RCC 7860 (cell line): Measurements from ENCODE around the gene TMEM252.

Source experiments
- DNase-seq: peaks from one replicate; pipeline ENCODE4 v3.0.0-alpha.2; 2015; ENCODE audit warnings: low spot score
- FAIRE-seq: peaks from 2 replicates; lab custom pipeline; 2012; peaks lifted over from hg19 to GRCh38; lab: Jason Lieb, UNC

TMEM252 gene

GRCh38 chr9:68540712-68541535 lies at the start of gene TMEM252:
Gene TMEM252 (minus strand): TSS chr9:68540883. CDS start chr9:68540814, 69 bp downstream.
- FAIRE-seq (no peak), DNase-seq (no peak)

GRCh38 chr9:68585034-68585761 lies 44.5 kb upstream of the TMEM252 start:
- DNase-seq (no peak), FAIRE-seq (no peak)

GRCh38 chr9:68584189-68585033 lies 43.7 kb upstream of the TMEM252 start:
- FAIRE-seq: peak; percentile 73
- peak; percentile 61 for DNase-seq

GRCh38 chr9:68581696-68582095 lies 41.0 kb upstream of the TMEM252 start:
- no peak for FAIRE-seq
- no peak for DNase-seq

- no peak for DNase-seq
- FAIRE-seq: no peak
These were observed 37.3 kb upstream of the TMEM252 start for GRCh38 chr9:68577774-68578591.

- FAIRE-seq: no peak
- DNase-seq: no peak
These were observed 35.1 kb upstream of the TMEM252 start for GRCh38 chr9:68575817-68576216.

- DNase-seq: no peak
- FAIRE-seq: no peak
These were observed 33.5 kb upstream of the TMEM252 start for GRCh38 chr9:68574150-68574549.

GRCh38 chr9:68567565-68567964 lies 26.9 kb upstream of the TMEM252 start:
- DNase-seq (no peak), FAIRE-seq (no peak)

- DNase-seq (no peak), FAIRE-seq (no peak)
These were observed 21.8 kb upstream of the TMEM252 start for GRCh38 chr9:68562461-68562860.

GRCh38 chr9:68560071-68560844 lies 19.6 kb upstream of the TMEM252 start:
- no peak for FAIRE-seq
- no peak for DNase-seq

- FAIRE-seq (no peak), DNase-seq (no peak)
These were observed 17.9 kb upstream of the TMEM252 start for GRCh38 chr9:68558545-68558944.

GRCh38 chr9:68555437-68556150 lies 14.9 kb upstream of the TMEM252 start:
- no peak for DNase-seq
- FAIRE-seq: no peak

GRCh38 chr9:68552700-68553476 lies 12.2 kb upstream of the TMEM252 start:
- FAIRE-seq (no peak), DNase-seq (no peak)

- FAIRE-seq: no peak
- no peak for DNase-seq
These were observed 10.5 kb upstream of the TMEM252 start for GRCh38 chr9:68551191-68551590.

- DNase-seq (no peak), FAIRE-seq (no peak)
These were observed 7.6 kb upstream of the TMEM252 start for GRCh38 chr9:68548241-68548640.

- FAIRE-seq (no peak), DNase-seq (no peak)
These were observed 6.7 kb upstream of the TMEM252 start for GRCh38 chr9:68547417-68547816.

- no peak for DNase-seq
- FAIRE-seq: no peak
These were observed 6.1 kb upstream of the TMEM252 start for GRCh38 chr9:68546596-68547390.
